OCI-LY1 (cell line): ENCODE data around the gene CASZ1.

Experiments
- H2AFZ ChIP-seq: fragments of 200-600 bp; sonication (generic), shearing (Covaris generic); 2 replicates; pipeline ENCODE4 v1.6.0; 2014; ENCODE audit warnings: antibody characterized with exemption, mild to moderate bottlenecking, low read length
- H3F3A ChIP-seq: fragments of 200-600 bp; sonication (generic), shearing (Covaris generic); 2 replicates; pipeline ENCODE4 v1.6.0; 2014; ENCODE audit warnings: mild to moderate bottlenecking, antibody characterized with exemption, low read length, moderate library complexity; ENCODE audit not compliant: insufficient read depth
- H3K27ac ChIP-seq: fragments of 200-600 bp; sonication (generic); 2 replicates; pipeline ENCODE4 v1.5.1; 2014; ENCODE audit warnings: low read length, mixed run types, mild to moderate bottlenecking, low read depth; ENCODE audit not compliant: poor library complexity, severe bottlenecking
- H3K27me3 ChIP-seq: fragments of 200-600 bp; sonication (generic); 2 replicates; pipeline ENCODE4 v1.6.0; 2014; ENCODE audit warnings: antibody characterized with exemption, mild to moderate bottlenecking, low read length, moderate library complexity; ENCODE audit not compliant: insufficient read depth
- H3K36me3 ChIP-seq: fragments of 200-600 bp; sonication (generic); 2 replicates; pipeline ENCODE4 v1.6.1; 2014; ENCODE audit warnings: mild to moderate bottlenecking, antibody characterized with exemption, low read length, moderate library complexity, mixed read lengths; ENCODE audit not compliant: insufficient read depth
- H3K4me1 ChIP-seq: fragments of 200-600 bp; sonication (generic); 2 replicates; pipeline ENCODE4 v1.5.1; 2014; ENCODE audit warnings: mild to moderate bottlenecking, low read length, moderate library complexity; ENCODE audit not compliant: insufficient read depth, severe bottlenecking
- H3K4me2 ChIP-seq: fragments of 200-600 bp; sonication (generic), shearing (Covaris generic); 2 replicates; pipeline ENCODE4 v1.6.1; 2014; ENCODE audit warnings: low read length
- H3K4me3 ChIP-seq: fragments of 200-600 bp; sonication (generic); 2 replicates; pipeline ENCODE4 v1.5.1; 2014; ENCODE audit warnings: low read length, low read depth, mild to moderate bottlenecking, mixed read lengths; ENCODE audit not compliant: poor library complexity, severe bottlenecking
- H3K79me2 ChIP-seq: fragments of 200-600 bp; shearing (Covaris generic); 2 replicates; pipeline ENCODE4 v1.6.1; 2016; ENCODE audit warnings: mixed run types, low read length, mixed read lengths; ENCODE audit not compliant: insufficient read depth
- H3K9ac ChIP-seq: fragments of 200-600 bp; sonication (generic), shearing (Covaris generic); 2 replicates; pipeline ENCODE4 v1.6.1; 2014; ENCODE audit warnings: mild to moderate bottlenecking, low read length, mixed read lengths
- H3K9me2 ChIP-seq: fragments of 200-600 bp; sonication (generic), shearing (Covaris generic); 2 replicates; pipeline ENCODE4 v1.6.1; 2014; ENCODE audit warnings: low read depth, mild to moderate bottlenecking, low read length, mixed read lengths
- H3K9me3 ChIP-seq: fragments of 200-600 bp; shearing (Covaris generic); 2 replicates; pipeline ENCODE4 v1.6.1; 2014; ENCODE audit warnings: low read length, mixed read lengths
- H4K20me1 ChIP-seq: fragments of 200-600 bp; sonication (generic), shearing (Covaris generic); 2 replicates; pipeline ENCODE4 v1.6.0; 2016; ENCODE audit warnings: mild to moderate bottlenecking, low read length; ENCODE audit not compliant: insufficient read depth
- EZH2 ChIP-seq: fragments of 200-600 bp; sonication (generic), shearing (Covaris generic); IDR thresholded peaks from 2 replicates; pipeline ENCODE4 v1.8.0; 2017; ENCODE audit warnings: borderline replicate concordance, mixed run types, mild to moderate bottlenecking, antibody characterized with exemption, low read length, moderate library complexity, mixed read lengths
- TF ChIP-seq, protein P1 (sequence below): fragments of 200-600 bp; sonication (generic), shearing (Covaris generic); IDR thresholded peaks from 2 replicates; pipeline ENCODE4 v1.5.1; 2017; ENCODE audit warnings: mild to moderate bottlenecking, antibody characterized with exemption, low read length, moderate library complexity, mixed read lengths

The CASZ1 gene

DNA sequence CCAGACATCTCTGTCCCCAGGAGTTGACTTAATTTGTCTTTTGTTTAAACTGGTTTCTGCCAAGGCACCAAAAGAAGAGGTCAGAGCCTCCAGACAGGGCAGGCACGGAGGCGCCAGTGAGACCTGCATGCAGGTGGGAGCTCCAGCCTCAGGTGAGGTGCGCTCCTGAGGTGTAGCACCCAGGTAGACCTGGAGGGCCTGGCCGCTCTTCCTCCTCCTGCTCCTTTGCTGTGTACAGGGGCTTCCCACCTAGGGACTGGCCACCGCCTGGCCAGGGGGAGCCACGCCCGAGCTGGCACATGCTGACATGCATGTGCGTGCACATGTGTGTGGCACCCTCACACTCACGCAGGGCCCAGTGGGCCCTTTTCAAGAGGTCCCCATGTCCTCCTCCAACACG, 163.0 kb downstream of the CASZ1 start:
- Histone ChIP-seq H3K27ac (no peak overlapping the region), H3K9ac (no peak overlapping the region)

DNA sequence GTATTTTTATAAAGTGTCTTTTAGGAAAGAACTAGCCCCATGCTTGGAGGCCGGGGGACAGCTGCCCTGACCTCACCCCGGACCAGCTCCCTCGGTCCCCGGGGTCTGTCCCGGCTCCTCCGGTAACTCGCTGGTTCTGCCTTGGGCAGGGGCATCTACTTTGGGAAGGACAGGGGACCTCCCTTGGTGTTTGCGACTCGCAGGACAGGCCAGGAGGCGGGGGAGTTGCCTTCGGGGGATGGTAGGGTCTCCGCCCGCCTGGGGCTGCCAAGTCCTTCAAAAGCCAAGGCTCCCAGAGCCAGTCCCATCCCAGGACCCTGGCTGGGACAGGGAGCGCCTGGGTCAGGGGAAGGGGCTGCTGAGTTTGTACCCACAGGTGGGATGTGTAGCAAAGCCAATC, 163.8 kb downstream of the CASZ1 start:
- Histone ChIP-seq H3K4me3 (no peak overlapping the region), H3K9me3 (no peaks in the 10 kb centered on the region), H3K9ac (no peak overlapping the region), H3K36me3 (no peaks in the 10 kb centered on the region), H3K4me2 (no peak overlapping the region), H4K20me1 (no peaks in the 10 kb centered on the region), H3K27ac (no peak overlapping the region), H3K79me2 (no peaks in the 10 kb centered on the region), H3K4me1 (no peaks in the 10 kb centered on the region), H3F3A (no peaks in the 10 kb centered on the region), H3K27me3 (no peaks in the 10 kb centered on the region), H3K9me2 (no peaks in the 10 kb centered on the region), H2AFZ (no peak overlapping the region)
- no peak for TF ChIP-seq EZH2
- TF ChIP-seq, protein P1, sequence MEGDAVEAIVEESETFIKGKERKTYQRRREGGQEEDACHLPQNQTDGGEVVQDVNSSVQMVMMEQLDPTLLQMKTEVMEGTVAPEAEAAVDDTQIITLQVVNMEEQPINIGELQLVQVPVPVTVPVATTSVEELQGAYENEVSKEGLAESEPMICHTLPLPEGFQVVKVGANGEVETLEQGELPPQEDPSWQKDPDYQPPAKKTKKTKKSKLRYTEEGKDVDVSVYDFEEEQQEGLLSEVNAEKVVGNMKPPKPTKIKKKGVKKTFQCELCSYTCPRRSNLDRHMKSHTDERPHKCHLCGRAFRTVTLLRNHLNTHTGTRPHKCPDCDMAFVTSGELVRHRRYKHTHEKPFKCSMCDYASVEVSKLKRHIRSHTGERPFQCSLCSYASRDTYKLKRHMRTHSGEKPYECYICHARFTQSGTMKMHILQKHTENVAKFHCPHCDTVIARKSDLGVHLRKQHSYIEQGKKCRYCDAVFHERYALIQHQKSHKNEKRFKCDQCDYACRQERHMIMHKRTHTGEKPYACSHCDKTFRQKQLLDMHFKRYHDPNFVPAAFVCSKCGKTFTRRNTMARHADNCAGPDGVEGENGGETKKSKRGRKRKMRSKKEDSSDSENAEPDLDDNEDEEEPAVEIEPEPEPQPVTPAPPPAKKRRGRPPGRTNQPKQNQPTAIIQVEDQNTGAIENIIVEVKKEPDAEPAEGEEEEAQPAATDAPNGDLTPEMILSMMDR: no peak

More for the DNA sequence above, 163.0 kb downstream of the CASZ1 start:
- Histone ChIP-seq H2AFZ (no peak overlapping the region), H3K9me3 (no peaks in the 10 kb centered on the region), H3K79me2 (no peaks in the 10 kb centered on the region), H3F3A (no peaks in the 10 kb centered on the region), H3K4me3 (no peak overlapping the region), H4K20me1 (no peaks in the 10 kb centered on the region), H3K9me2 (no peaks in the 10 kb centered on the region), H3K4me2 (no peak overlapping the region), H3K4me1 (no peaks in the 10 kb centered on the region), H3K27me3 (no peaks in the 10 kb centered on the region), H3K36me3 (no peaks in the 10 kb centered on the region)
- no peak for TF ChIP-seq EZH2
- TF ChIP-seq, protein P1: no peak

DNA sequence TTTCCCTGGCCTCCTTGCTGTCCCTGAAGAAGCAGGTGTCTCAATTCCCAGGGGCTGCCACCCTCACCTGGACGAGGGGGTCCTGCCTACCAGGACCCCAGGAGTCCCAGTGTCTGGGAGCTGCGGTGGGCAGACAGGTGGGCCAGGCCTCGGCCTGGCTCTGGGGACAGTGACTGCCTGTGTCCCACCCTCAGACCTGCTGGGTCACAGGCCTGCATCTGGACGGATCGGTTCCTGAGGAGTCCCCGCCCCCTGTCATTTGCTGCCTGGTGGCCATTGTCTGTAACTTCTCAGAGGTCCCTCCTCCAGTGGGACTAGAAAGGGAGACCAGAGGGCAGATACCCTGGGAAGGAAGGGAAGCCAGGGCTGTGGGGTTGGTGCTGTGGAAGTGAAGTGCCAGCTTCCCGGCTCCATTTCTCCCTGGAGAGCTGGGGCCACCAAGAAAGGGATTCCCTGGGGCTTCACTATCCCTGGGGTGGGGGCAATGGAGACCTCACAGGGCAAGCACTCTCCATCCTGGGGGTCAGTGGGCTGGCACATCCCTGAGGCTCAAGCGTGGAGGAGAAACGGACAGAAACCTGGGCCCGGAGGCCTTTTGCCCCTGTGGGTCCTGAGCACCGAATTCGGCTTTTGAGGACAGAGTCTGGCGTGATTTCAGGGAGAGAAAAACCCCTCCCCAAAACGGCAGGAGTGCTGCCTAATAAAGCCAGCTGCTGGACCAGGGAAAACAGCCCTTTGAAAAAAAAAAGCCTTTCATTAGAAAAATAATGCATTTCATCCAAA, 164.4 kb downstream of the CASZ1 start:
- H3K4me3 ChIP-seq: no peak overlapping the region
- no peaks in the 10 kb centered on the region for H4K20me1 ChIP-seq
- H3K9me2 ChIP-seq: no peaks in the 10 kb centered on the region
- H3K27ac ChIP-seq: no peak overlapping the region
- no peaks in the 10 kb centered on the region for H3F3A ChIP-seq
- no peak overlapping the region for H2AFZ ChIP-seq
- H3K4me2 ChIP-seq: no peak overlapping the region
- no peaks in the 10 kb centered on the region for H3K27me3 ChIP-seq
- no peaks in the 10 kb centered on the region for H3K4me1 ChIP-seq
- no peaks in the 10 kb centered on the region for H3K9me3 ChIP-seq
- TF ChIP-seq, protein P1: no peak
- TF ChIP-seq EZH2: no peak
- H3K9ac ChIP-seq: no peak overlapping the region
- no peaks in the 10 kb centered on the region for H3K36me3 ChIP-seq
- H3K79me2 ChIP-seq: no peaks in the 10 kb centered on the region
